ENCODE data around the gene COPE. TPM values are rescaled to one million over a fixed set of nuclear protein-coding genes. Genes with fewer than 3 reads are reported as not detected.

The COPE gene
- total RNA-seq, 1 experiment from 2014 or later: 408 TPM

DNA sequence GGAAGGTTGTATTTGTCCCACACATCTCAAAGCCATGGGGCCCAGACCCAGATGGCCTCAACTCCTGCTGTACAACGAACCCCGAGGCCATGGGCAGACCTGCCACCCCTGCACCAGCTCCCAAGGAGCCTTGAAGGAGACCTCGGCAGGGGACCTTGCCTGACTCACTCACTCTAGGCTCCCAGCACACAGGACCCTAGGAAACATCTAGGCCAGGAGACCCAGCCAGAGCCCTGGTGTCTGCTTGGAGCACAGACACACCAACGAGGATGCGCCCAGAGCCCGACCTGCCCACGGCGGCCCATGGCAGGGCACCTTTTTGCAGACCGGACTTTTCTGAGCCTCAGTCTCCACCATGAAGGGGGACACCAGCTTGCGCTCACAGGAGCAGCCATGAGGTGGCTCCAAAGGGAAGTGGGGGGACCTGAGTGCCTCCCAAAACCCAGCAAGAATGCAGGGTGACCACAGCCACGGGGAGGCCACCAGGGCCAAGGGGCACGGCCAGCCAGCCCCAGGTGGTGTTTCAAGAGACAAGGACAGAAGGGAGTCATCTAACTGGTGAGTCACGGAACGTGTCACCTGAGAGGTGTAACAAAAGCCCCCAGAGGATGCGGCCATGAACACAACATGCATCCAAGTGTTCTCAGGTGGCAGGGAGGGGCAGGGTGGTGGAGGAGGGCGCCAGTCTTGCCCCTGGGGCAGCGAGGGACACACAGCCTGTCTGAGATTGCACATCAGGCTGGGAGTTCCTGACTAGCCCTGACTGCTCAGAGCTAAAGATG, 18.3 kb downstream of the COPE start:
- Histone ChIP-seq H3K4me2 (ENCODE audit: low read length) (no peak overlapping the region), H4K20me1 (ENCODE audit: low read length) (no peaks in the 10 kb centered on the region), H3K9me2 (replicated peaks; ENCODE audit: low read length) (no peaks in the 10 kb centered on the region), H3F3A (ENCODE audit: low read length, unreplicated experiment) (no peaks in the 10 kb centered on the region), H2AFZ (ENCODE audit: low read length) (no peak overlapping the region), H3K4me3 (ENCODE audit: low read length) (no peak overlapping the region), H3K27ac (ENCODE audit: low read length) (no peak overlapping the region), H3K36me3 (ENCODE audit: low read depth, low read length) (peaks cover 7% of the 10 kb centered on the region; the same call in 1 of the 2 replicates), H3K27me3 (ENCODE audit: low read length) (no peaks in the 10 kb centered on the region), H3K79me2 (ENCODE audit: low read length) (no peaks in the 10 kb centered on the region), H3K9ac (ENCODE audit: low read length) (no peak overlapping the region), H3K9me3 (ENCODE audit: low read length) (no peaks in the 10 kb centered on the region), H3K4me1 (ENCODE audit: insufficient read depth, low read length) (no peaks in the 10 kb centered on the region)
- no TSS peak for BruUV-seq (replicated peaks)
- TF ChIP-seq EZH2phosphoT487 (IDR thresholded peaks at IDR 0.05; ENCODE audit: borderline replicate concordance, low read length) (no peak), EZH2 (IDR thresholded peaks at IDR 0.05; ENCODE audit: low read length, unreplicated experiment) (no peak)
- TF ChIP-seq, protein P1, sequence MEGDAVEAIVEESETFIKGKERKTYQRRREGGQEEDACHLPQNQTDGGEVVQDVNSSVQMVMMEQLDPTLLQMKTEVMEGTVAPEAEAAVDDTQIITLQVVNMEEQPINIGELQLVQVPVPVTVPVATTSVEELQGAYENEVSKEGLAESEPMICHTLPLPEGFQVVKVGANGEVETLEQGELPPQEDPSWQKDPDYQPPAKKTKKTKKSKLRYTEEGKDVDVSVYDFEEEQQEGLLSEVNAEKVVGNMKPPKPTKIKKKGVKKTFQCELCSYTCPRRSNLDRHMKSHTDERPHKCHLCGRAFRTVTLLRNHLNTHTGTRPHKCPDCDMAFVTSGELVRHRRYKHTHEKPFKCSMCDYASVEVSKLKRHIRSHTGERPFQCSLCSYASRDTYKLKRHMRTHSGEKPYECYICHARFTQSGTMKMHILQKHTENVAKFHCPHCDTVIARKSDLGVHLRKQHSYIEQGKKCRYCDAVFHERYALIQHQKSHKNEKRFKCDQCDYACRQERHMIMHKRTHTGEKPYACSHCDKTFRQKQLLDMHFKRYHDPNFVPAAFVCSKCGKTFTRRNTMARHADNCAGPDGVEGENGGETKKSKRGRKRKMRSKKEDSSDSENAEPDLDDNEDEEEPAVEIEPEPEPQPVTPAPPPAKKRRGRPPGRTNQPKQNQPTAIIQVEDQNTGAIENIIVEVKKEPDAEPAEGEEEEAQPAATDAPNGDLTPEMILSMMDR (conservative IDR thresholded peaks at IDR 0.05; ENCODE audit: low read depth, low read length): no peak
- no peak for ATAC-seq
- peak; percentile 22 for DNase-seq
- POLR2A ChIA-PET (ENCODE audit: unreplicated experiment): no interaction called here
- intact Hi-C loops (cut with micrococcal nuclease): no loop called here
- CTCF ChIA-PET: no interaction called here

DNA sequence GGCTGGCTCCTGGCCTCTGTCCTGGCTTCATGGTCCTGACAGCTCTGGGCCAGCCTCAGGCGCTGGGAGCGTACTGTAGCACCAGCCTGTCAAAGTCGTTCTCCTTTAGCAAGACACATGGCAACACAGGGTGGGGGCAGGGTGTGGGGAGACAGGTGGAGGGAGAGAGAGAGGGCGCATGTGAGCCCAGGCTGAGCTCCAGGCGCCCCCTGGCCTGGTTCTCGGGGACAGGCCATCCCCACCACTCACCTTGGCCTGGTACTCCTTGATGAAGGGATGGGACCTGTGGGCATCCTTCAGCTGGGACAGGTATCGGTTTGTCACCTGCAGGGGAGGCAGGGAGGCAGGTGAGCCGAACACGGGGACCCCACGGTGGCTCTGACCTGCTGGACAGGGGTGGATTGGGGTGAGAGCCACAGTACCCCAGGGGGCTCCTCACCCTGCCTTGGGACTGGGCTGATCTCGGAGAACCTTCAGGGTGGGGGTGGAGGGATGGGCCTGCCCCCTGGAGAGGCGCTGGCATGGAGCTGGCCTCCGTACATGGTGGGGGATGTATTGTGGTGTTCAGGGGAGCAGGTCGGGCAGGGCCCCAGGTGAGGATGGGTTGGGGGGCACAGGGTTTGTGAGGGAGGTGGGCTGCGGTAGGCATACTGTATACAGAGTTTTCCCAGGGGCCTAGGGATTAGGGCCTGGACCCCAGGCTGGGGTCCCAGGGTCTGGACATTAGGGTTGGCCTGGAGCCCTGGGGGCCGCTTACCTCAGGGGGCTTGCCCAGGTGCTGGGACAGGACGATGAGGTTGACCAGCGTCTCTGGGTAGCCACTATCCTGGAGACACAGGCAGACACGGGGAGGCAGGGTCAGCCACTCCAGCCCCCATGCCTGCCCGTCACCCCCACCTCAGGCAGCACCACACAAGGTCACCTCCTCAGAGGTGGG, 19.3 kb downstream of the COPE start:
- H2AFZ ChIP-seq (ENCODE audit: low read length): no peak overlapping the region
- H3K79me2 ChIP-seq (ENCODE audit: low read length): no peaks in the 10 kb centered on the region
- no peaks in the 10 kb centered on the region for H4K20me1 ChIP-seq (ENCODE audit: low read length)
- TF ChIP-seq EZH2 (IDR thresholded peaks at IDR 0.05; ENCODE audit: low read length, unreplicated experiment) (no peak), EZH2phosphoT487 (IDR thresholded peaks at IDR 0.05; ENCODE audit: borderline replicate concordance, low read length) (no peak)
- TF ChIP-seq, protein P1 (conservative IDR thresholded peaks at IDR 0.05; ENCODE audit: low read depth, low read length): no peak
- DNase-seq (no peak), ATAC-seq (no peak)
- H3K9me2 ChIP-seq (replicated peaks; ENCODE audit: low read length): no peaks in the 10 kb centered on the region
- no TSS peak for BruUV-seq (replicated peaks)
- no peaks in the 10 kb centered on the region for H3F3A ChIP-seq (ENCODE audit: low read length, unreplicated experiment)
- POLR2A ChIA-PET (ENCODE audit: unreplicated experiment): no interaction called here
- H3K9me3 ChIP-seq (ENCODE audit: low read length): no peaks in the 10 kb centered on the region
- no peak overlapping the region for H3K4me2 ChIP-seq (ENCODE audit: low read length)
- intact Hi-C loops (cut with micrococcal nuclease): no loop called here
- no peak overlapping the region for H3K27ac ChIP-seq (ENCODE audit: low read length)
- peaks cover 7% of the 10 kb centered on the region; the same call in 1 of the 2 replicates for H3K27me3 ChIP-seq (ENCODE audit: low read length)
- no peaks in the 10 kb centered on the region for H3K4me1 ChIP-seq (ENCODE audit: insufficient read depth, low read length)
- H3K36me3 ChIP-seq (ENCODE audit: low read depth, low read length): peaks cover 7% of the 10 kb centered on the region; the same call in 1 of the 2 replicates
- H3K9ac ChIP-seq (ENCODE audit: low read length): no peak overlapping the region
- no peak overlapping the region for H3K4me3 ChIP-seq (ENCODE audit: low read length)
- CTCF ChIA-PET: no interaction called here

Measured in PC-3 (cell line).